ENCODE results near the gene STX10. TPM values are rescaled to one million over a fixed set of nuclear protein-coding genes. Genes with fewer than 3 reads are reported as not detected.

The STX10 gene
- total and polyA plus RNA-seq, 9 of the 15 experiments (the other 6 are each of a cell fraction or from before 2014, with no cell fraction given), result 0.51 to 66.3 (median 31.0) TPM

- TF ChIP-seq ZBTB26 (CRISPR knock-in tag; IDR thresholded peaks at IDR 0.05) (no peak), PHB (CRISPR knock-in tag; IDR thresholded peaks at IDR 0.05) (no peak), TFAM (CRISPR knock-in tag; conservative IDR thresholded peaks at IDR 0.05) (no peak), ZNF274 (IDR thresholded peaks at IDR 0.05; ENCODE audit: borderline replicate concordance, low read depth, low read length) (0 out of 2 replicates have a peak, but pooled peaks have one; percentile 17), ZBTB9 (CRISPR knock-in tag; IDR thresholded peaks at IDR 0.05) (no peak), PCBP1 (IDR thresholded peaks at IDR 0.05; ENCODE audit: low read depth, low read length, poor library complexity, severe bottlenecking) (no peak), GABPB1 (CRISPR knock-in tag; IDR thresholded peaks at IDR 0.05) (no peak), PTRF (tag; IDR thresholded peaks at IDR 0.05) (no peak), NBN (IDR thresholded peaks at IDR 0.05; ENCODE audit: low read depth) (no peak), CBFB (CRISPR knock-in tag; IDR thresholded peaks at IDR 0.05) (no peak), MECOM (CRISPR knock-in tag; IDR thresholded peaks at IDR 0.05) (no peak), KDM4B (IDR thresholded peaks at IDR 0.05; ENCODE audit: borderline replicate concordance in 2 of 2, low read depth in 1 of 2) (no peak), SMAD2 (IDR thresholded peaks at IDR 0.05; ENCODE audit: low read depth, low read length) (no peak), XRCC3 (IDR thresholded peaks at IDR 0.05) (no peak), MTA3 (IDR thresholded peaks at IDR 0.05; ENCODE audit: borderline replicate concordance) (peak; percentile 5; the same call in 1 of the 2 replicates), KHSRP (IDR thresholded peaks at IDR 0.05) (no peak), CBX3 (IDR thresholded peaks at IDR 0.05; ENCODE audit: borderline replicate concordance in 1 of 2, low read length in 2 of 2) (no peak), DPF2 (IDR thresholded peaks at IDR 0.05) (no peak), HMG20B (CRISPR knock-in tag; IDR thresholded peaks at IDR 0.05) (no peak), MEF2A (IDR thresholded peaks at IDR 0.05; ENCODE audit: control insufficient read depth, low read depth, low read length) (peak; percentile 5; the same call in 1 of the 2 replicates), ILK (tag; IDR thresholded peaks at IDR 0.05; ENCODE audit: borderline replicate concordance, low read depth) (no peak), RBM15 (IDR thresholded peaks at IDR 0.05; ENCODE audit: insufficient read depth, low read length) (peak; percentile 97), CBFA2T2 (conservative IDR thresholded peaks at IDR 0.05) (no peak), POLR2A (conservative IDR thresholded peaks at IDR 0.05) (no peak), ZNF24 (IDR thresholded peaks at IDR 0.05) (no peak), ZNF239 (CRISPR knock-in tag; IDR thresholded peaks at IDR 0.05) (no peak)
- TF ChIP-seq, protein P1, sequence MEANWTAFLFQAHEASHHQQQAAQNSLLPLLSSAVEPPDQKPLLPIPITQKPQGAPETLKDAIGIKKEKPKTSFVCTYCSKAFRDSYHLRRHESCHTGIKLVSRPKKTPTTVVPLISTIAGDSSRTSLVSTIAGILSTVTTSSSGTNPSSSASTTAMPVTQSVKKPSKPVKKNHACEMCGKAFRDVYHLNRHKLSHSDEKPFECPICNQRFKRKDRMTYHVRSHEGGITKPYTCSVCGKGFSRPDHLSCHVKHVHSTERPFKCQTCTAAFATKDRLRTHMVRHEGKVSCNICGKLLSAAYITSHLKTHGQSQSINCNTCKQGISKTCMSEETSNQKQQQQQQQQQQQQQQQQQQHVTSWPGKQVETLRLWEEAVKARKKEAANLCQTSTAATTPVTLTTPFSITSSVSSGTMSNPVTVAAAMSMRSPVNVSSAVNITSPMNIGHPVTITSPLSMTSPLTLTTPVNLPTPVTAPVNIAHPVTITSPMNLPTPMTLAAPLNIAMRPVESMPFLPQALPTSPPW (CRISPR knock-in tag; IDR thresholded peaks at IDR 0.05), result no peak
- TF ChIP-seq, protein P2, sequence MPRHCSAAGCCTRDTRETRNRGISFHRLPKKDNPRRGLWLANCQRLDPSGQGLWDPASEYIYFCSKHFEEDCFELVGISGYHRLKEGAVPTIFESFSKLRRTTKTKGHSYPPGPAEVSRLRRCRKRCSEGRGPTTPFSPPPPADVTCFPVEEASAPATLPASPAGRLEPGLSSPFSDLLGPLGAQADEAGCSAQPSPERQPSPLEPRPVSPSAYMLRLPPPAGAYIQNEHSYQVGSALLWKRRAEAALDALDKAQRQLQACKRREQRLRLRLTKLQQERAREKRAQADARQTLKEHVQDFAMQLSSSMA (CRISPR knock-in tag; IDR thresholded peaks at IDR 0.05), result no peak
These were observed 3.5 kb upstream of the STX10 start (continued) for GRCh38 chr19:13153569-13154240.

All from K562 (cell line).